Measurements from ENCODE around the gene EYS.
"Not testable (repeated sequence)": the region's sequence is repeated elsewhere in the genome, so short reads cannot be mapped to it uniquely, and the experiment has no call there.

The EYS gene

GRCh38 chr6:64250126-64250525 lies 1456.9 kb downstream of the EYS start:
- H2AFZ ChIP-seq (ENCODE audit: low read depth): no peak overlapping the region
- no peak overlapping the region for H3K4me3 ChIP-seq (IDR thresholded peaks at IDR 0.05; ENCODE audit: insufficient read depth, low read depth, low read length)
- no peaks in the 10 kb centered on the region for H3K79me2 ChIP-seq (ENCODE audit: insufficient read depth, low read depth)
- TF ChIP-seq CTCF (conservative IDR thresholded peaks at IDR 0.05; ENCODE audit: low read depth, low read length): no peak
- H3K4me2 ChIP-seq: no peak overlapping the region
- H3K27me3 ChIP-seq (ENCODE audit: insufficient read depth, low read depth): no peaks in the 10 kb centered on the region
- H3K9ac ChIP-seq: no peak overlapping the region
- no peak overlapping the region for H3K27ac ChIP-seq
- H3K4me1 ChIP-seq (ENCODE audit: low read depth, poor library complexity, severe bottlenecking): no peaks in the 10 kb centered on the region
- H4K20me1 ChIP-seq (ENCODE audit: insufficient read depth): no peaks in the 10 kb centered on the region
- no peaks in the 10 kb centered on the region for H3K36me3 ChIP-seq (ENCODE audit: insufficient read depth)

GRCh38 chr6:64249115-64249514 lies 1457.9 kb downstream of the EYS start:
- Histone ChIP-seq H3K4me1 (ENCODE audit: low read depth, poor library complexity, severe bottlenecking) (no peaks in the 10 kb centered on the region), H2AFZ (ENCODE audit: low read depth) (no peak overlapping the region), H3K27me3 (ENCODE audit: insufficient read depth, low read depth) (no peaks in the 10 kb centered on the region), H3K4me2 (no peak overlapping the region), H3K4me3 (IDR thresholded peaks at IDR 0.05; ENCODE audit: insufficient read depth, low read depth, low read length) (no peak overlapping the region), H3K36me3 (ENCODE audit: insufficient read depth) (no peaks in the 10 kb centered on the region), H4K20me1 (ENCODE audit: insufficient read depth) (no peaks in the 10 kb centered on the region), H3K9ac (no peak overlapping the region), H3K27ac (no peak overlapping the region), H3K79me2 (ENCODE audit: insufficient read depth, low read depth) (no peaks in the 10 kb centered on the region)
- TF ChIP-seq CTCF (conservative IDR thresholded peaks at IDR 0.05; ENCODE audit: low read depth, low read length): no peak

- H3K36me3 ChIP-seq (ENCODE audit: insufficient read depth): no peaks in the 10 kb centered on the region
- H4K20me1 ChIP-seq (ENCODE audit: insufficient read depth): no peaks in the 10 kb centered on the region
- no peaks in the 10 kb centered on the region for H3K4me1 ChIP-seq (ENCODE audit: low read depth, poor library complexity, severe bottlenecking)
- no peaks in the 10 kb centered on the region for H3K79me2 ChIP-seq (ENCODE audit: insufficient read depth, low read depth)
- no peak overlapping the region for H3K9ac ChIP-seq
- TF ChIP-seq CTCF (conservative IDR thresholded peaks at IDR 0.05; ENCODE audit: low read depth, low read length): no peak
- no peak overlapping the region for H3K4me3 ChIP-seq (IDR thresholded peaks at IDR 0.05; ENCODE audit: insufficient read depth, low read depth, low read length)
- no peak overlapping the region for H2AFZ ChIP-seq (ENCODE audit: low read depth)
- H3K4me2 ChIP-seq: no peak overlapping the region
- H3K27me3 ChIP-seq (ENCODE audit: insufficient read depth, low read depth): no peaks in the 10 kb centered on the region
- H3K27ac ChIP-seq: no peak overlapping the region
Observed at GRCh38 chr6:64243618-64244017, 1463.4 kb downstream of the EYS start.

GRCh38 chr6:64238908-64239307 lies 1468.1 kb downstream of the EYS start:
- H3K27ac ChIP-seq; H3K79me2 ChIP-seq (ENCODE audit: insufficient read depth, low read depth); H3K27me3 ChIP-seq (ENCODE audit: insufficient read depth, low read depth); H3K4me2 ChIP-seq; H4K20me1 ChIP-seq (ENCODE audit: insufficient read depth); H3K4me1 ChIP-seq (ENCODE audit: low read depth, poor library complexity, severe bottlenecking); H2AFZ ChIP-seq (ENCODE audit: low read depth); H3K9ac ChIP-seq; H3K4me3 ChIP-seq (IDR thresholded peaks at IDR 0.05; ENCODE audit: insufficient read depth, low read depth, low read length); H3K36me3 ChIP-seq (ENCODE audit: insufficient read depth): not testable (repeated sequence)

- H3K79me2 ChIP-seq (ENCODE audit: insufficient read depth, low read depth): no peaks in the 10 kb centered on the region
- H4K20me1 ChIP-seq (ENCODE audit: insufficient read depth): no peaks in the 10 kb centered on the region
- H3K4me1 ChIP-seq (ENCODE audit: low read depth, poor library complexity, severe bottlenecking): no peaks in the 10 kb centered on the region
- no peak for TF ChIP-seq CTCF (conservative IDR thresholded peaks at IDR 0.05; ENCODE audit: low read depth, low read length)
- H3K36me3 ChIP-seq (ENCODE audit: insufficient read depth): no peaks in the 10 kb centered on the region
- no peak overlapping the region for H3K4me3 ChIP-seq (IDR thresholded peaks at IDR 0.05; ENCODE audit: insufficient read depth, low read depth, low read length)
- no peak overlapping the region for H2AFZ ChIP-seq (ENCODE audit: low read depth)
- H3K27ac ChIP-seq: no peak overlapping the region
- no peak overlapping the region for H3K4me2 ChIP-seq
- H3K27me3 ChIP-seq (ENCODE audit: insufficient read depth, low read depth): no peaks in the 10 kb centered on the region
- H3K9ac ChIP-seq: no peak overlapping the region
Observed at GRCh38 chr6:64238071-64238470, 1469.0 kb downstream of the EYS start.
